Stimulated activated CD4-positive, alpha-beta T cell treated with anti-CD3 and anti-CD28 coated beads, Interleukin-2, amount 100 ng/mL, for 48 hours (primary cell): ENCODE data around the gene ATP10B.

Experiments used
- DNase-seq, 2 donors: peaks; one replicate each; pipeline ENCODE4 v3.0.0-alpha.2; 2020

Gene ATP10B

GRCh38 chr5:160543395-160543794, 308.6 kb downstream of the ATP10B start:
- no peak for DNase-seq

GRCh38 chr5:160542840-160543239, 309.2 kb downstream of the ATP10B start:
- DNase-seq, result no peak

- DNase-seq, result no peak
Measured at GRCh38 chr5:160542281-160542680, 309.7 kb downstream of the ATP10B start.

DNA sequence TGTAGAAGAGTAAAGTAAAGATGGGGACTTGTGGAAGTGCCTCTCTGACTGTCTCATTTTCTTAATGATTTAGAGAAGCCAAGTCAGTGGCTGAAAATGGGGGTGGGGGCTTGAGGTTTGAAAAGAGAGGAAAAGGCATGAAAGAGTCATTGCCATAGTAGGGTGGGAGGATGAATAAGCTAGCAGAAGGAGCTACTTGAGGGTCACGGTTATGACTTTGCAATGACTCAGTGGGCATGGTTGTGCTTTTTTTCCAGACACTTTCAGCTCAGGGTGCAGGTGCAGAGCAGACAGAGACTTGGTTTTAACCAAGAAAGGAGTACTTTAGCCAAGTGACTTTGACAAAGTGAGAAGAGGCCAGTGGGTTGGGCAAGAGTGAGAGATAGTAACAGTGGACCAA, 312.6 kb downstream of the ATP10B start:
- DNase-seq, result peak; percentile 53 to 58

DNA sequence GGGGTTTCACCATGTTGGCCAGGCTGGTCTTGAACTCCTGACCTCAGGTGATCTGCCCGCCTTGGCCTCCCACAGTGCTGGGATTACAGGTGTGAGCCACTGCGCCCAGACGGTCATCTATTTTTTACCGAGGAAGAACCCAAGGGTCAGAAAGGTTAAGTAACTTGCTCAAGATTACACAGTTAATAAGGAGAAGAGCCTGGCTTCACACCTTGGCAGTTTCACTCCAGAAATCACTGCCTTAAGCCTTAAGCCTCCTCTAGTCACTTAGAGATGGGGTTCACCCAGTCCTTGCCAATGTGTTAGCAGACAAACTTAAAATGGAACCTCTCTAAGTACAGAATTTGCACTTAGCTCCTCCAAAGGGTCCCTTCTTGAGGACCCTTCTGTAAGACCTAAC, 314.1 kb downstream of the ATP10B start:
- DNase-seq, result no peak

DNA sequence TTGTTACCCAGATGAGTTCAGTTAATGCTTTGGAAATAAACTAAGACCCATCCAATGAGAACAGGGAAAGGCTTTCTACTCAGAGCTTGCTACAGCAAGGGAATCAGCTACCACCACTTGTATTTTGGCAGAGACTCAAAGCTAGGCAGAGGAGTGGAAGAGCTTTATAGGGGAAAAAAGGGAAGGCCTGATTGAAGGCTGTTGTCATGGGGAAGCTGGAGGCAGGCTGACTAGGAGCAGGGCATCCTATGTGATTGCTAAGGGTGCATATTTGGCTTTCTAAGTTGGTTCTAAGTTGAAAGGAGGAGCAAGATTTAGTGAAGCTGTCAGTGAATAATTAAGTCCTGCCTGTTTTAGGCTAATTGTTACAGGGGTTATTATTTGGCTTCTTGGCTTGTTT, 314.9 kb downstream of the ATP10B start:
- no peak for DNase-seq

DNA sequence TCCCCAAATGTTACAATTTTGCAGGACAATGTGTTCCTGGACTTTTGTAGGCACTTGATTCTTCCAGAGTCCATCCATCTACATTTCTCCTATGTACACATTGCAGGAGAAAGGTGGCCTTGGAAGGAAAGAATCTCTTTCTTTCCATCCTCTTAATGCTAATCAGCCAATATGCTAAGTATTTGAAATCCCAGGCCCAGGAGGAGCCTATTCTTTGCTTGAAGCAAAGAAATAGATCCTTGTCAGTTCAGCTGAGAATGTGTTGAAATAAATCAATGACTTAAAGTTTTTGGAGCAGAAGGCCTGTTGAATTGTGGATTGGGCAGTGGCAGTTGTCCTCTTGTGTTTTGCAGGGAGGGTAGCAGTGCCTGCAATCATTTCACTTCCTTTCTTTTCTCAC, 317.1 kb downstream of the ATP10B start:
- DNase-seq, result no peak

GRCh38 chr5:160534125-160534524, 317.9 kb downstream of the ATP10B start:
- DNase-seq, result no peak

- DNase-seq, result no peak
Measured at GRCh38 chr5:160525471-160526261, 326.3 kb downstream of the ATP10B start.

- no peak for DNase-seq
Measured at GRCh38 chr5:160524827-160525226, 327.2 kb downstream of the ATP10B start.

- DNase-seq, result no peak
Measured at GRCh38 chr5:160523502-160524163, 328.4 kb downstream of the ATP10B start.

- DNase-seq, result no peak
Measured at GRCh38 chr5:160521392-160521663, 330.7 kb downstream of the ATP10B start.

DNA sequence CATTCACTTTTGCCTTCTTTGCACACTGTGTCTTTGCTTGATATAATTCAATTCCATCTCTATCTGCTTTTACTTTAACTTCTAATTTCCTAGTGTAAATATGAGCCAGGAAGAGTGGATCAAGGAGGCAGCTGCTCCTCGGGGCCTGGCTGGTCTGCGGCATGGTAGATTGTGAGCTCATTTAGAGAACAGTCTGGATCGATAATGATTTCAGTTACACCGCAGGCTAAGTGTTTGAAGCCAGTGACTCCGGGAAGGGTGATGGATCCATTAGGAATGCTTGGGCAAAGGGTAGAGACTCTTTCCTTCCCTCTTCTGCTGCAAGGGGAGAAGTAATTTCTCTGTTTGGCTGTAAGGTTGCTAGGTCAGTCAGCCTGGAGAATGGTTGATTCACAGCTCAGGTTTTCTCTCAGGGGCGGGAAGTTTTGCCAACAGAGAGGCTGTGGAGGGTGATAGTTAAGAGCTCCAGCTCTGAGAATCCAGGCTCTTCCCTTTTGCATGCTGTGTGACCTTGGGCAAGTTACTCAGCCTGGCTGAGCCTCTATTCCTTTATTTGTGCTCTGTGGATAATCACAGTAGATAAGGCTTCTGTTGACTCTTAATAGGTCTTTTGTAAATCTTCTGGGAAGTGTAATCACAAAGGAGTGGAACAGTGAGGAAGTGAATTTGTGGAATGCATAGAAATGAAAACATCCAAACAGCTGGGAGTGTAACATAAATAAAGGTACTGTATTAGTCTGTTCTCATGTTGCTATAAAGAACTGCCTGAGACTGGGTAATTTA, 331.2 kb downstream of the ATP10B start:
- no peak for DNase-seq

- DNase-seq, result no peak
Measured at GRCh38 chr5:160516696-160517530, 335.1 kb downstream of the ATP10B start.

DNA sequence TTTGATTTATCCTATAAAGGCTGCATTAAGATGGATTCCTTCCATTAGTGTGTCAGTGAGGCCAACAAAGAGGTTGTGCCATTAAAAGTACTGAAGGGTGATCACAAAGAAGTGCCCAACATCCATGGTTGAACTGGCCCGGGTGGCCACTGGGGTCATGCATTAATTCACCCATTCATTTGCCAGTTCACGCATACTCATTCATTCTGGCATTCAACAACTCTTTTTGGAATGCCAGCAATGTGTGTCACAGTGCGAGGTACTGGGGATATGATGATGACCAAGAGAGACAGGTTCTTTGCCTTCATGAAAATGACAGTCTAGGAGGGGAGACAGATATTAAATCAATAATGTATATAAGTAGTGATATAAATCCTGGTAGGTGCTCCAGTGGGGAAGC, 337.1 kb downstream of the ATP10B start:
- DNase-seq, result no peak

- no peak for DNase-seq
Measured at GRCh38 chr5:160514191-160514590, 337.8 kb downstream of the ATP10B start.

- no peak for DNase-seq
Measured at GRCh38 chr5:160513485-160513884, 338.5 kb downstream of the ATP10B start.
